Measurements from ENCODE around the gene ARHGAP22. TPM values are rescaled to one million over a fixed set of nuclear protein-coding genes. Genes with fewer than 3 reads are reported as not detected.

Gene ARHGAP22
- total RNA-seq, 4 donors from 2014 or later, result 0.59 to 2.1 (median 1.2) TPM

- WGBS, 2 donors, result 89 to 92% methylated on average over 4 of the region's 4 CpGs
- Histone ChIP-seq H3K4me1 (peaks cover 0 to 15% (median 0%) of the 10 kb centered on the region in 3 donors), H3K27me3 (no peaks in the 10 kb centered on the region), H3K36me3 (peaks cover 0 to 9% (median 0%) of the 10 kb centered on the region in 3 donors), H3K9me3 (no peaks in the 10 kb centered on the region), H3K4me3 (no peak overlapping the region), H3K27ac (no peak overlapping the region)
- no peak for DNase-seq
- intact Hi-C loops (cut with DNase I), result no loop called here
- TF ChIP-seq, protein P1, sequence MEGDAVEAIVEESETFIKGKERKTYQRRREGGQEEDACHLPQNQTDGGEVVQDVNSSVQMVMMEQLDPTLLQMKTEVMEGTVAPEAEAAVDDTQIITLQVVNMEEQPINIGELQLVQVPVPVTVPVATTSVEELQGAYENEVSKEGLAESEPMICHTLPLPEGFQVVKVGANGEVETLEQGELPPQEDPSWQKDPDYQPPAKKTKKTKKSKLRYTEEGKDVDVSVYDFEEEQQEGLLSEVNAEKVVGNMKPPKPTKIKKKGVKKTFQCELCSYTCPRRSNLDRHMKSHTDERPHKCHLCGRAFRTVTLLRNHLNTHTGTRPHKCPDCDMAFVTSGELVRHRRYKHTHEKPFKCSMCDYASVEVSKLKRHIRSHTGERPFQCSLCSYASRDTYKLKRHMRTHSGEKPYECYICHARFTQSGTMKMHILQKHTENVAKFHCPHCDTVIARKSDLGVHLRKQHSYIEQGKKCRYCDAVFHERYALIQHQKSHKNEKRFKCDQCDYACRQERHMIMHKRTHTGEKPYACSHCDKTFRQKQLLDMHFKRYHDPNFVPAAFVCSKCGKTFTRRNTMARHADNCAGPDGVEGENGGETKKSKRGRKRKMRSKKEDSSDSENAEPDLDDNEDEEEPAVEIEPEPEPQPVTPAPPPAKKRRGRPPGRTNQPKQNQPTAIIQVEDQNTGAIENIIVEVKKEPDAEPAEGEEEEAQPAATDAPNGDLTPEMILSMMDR (IDR thresholded peaks at IDR 0.05), result no peak
- no peak for TF ChIP-seq POLR2A (IDR thresholded peaks at IDR 0.05)
Measured at GRCh38 chr10:48419714-48420113, 185.2 kb downstream of the ARHGAP22 start.

DNA sequence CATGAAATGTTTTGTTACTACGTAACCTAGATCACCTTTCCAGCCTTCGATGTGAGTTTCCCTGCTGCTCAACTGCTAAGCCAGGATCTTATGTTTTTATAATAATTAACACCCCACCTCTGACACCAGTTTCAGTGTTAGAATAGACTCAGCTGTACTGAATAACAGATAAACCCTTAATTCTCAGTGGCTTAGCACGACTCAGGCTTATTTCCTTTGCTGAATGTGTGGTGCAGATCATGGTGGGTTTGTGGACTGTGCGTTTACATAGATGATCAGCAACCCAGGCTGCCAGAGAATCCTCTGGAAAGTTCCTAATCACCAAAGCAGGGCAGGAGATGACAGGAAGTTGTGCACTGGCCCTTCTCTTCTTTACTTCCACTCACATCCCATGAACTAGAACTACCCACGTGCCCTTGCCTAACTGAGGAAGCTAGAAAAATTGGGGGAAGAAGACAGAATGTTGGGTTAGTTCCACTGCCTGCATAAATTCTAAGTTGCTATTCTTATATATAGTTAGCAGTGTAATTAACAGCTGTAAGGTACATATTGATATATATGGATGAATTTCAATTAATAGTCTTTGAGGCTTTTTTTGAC is 186.6 kb downstream of the ARHGAP22 start:
- 84 to 85% methylated on average over 5 of the region's 5 CpGs for WGBS, 2 donors
- no peaks in the 10 kb centered on the region for H3K27me3 ChIP-seq
- no peak for DNase-seq
- no peaks in the 10 kb centered on the region for H3K9me3 ChIP-seq
- H3K36me3 ChIP-seq, result peaks cover 0 to 10% (median 0%) of the 10 kb centered on the region in 3 donors
- H3K27ac ChIP-seq, result no peak overlapping the region
- TF ChIP-seq POLR2A (IDR thresholded peaks at IDR 0.05), result no peak
- TF ChIP-seq, protein P1 (IDR thresholded peaks at IDR 0.05), result no peak
- intact Hi-C loops (cut with DNase I), result no loop called here
- H3K4me3 ChIP-seq, result no peak overlapping the region
- H3K4me1 ChIP-seq, result peaks cover 0 to 18% (median 0%) of the 10 kb centered on the region in 3 donors

- peaks cover 0 to 19% (median 0%) of the 10 kb centered on the region in 3 donors for H3K36me3 ChIP-seq
- DNase-seq, result no peak
- intact Hi-C loops (cut with DNase I), result no loop called here
- H3K27me3 ChIP-seq, result no peaks in the 10 kb centered on the region
- H3K27ac ChIP-seq, result no peak overlapping the region
- no peak for TF ChIP-seq POLR2A (IDR thresholded peaks at IDR 0.05)
- TF ChIP-seq, protein P1 (IDR thresholded peaks at IDR 0.05), result no peak
- 80 to 88% methylated on average over 1 of the region's 1 CpG for WGBS, 2 donors
- no peak overlapping the region for H3K4me3 ChIP-seq
- H3K4me1 ChIP-seq, result peaks cover 0 to 18% (median 0%) of the 10 kb centered on the region in 3 donors
- peaks cover 0 to 8% (median 7%) of the 10 kb centered on the region in 3 donors for H3K9me3 ChIP-seq
Measured at GRCh38 chr10:48417374-48417773, 187.5 kb downstream of the ARHGAP22 start.

DNA sequence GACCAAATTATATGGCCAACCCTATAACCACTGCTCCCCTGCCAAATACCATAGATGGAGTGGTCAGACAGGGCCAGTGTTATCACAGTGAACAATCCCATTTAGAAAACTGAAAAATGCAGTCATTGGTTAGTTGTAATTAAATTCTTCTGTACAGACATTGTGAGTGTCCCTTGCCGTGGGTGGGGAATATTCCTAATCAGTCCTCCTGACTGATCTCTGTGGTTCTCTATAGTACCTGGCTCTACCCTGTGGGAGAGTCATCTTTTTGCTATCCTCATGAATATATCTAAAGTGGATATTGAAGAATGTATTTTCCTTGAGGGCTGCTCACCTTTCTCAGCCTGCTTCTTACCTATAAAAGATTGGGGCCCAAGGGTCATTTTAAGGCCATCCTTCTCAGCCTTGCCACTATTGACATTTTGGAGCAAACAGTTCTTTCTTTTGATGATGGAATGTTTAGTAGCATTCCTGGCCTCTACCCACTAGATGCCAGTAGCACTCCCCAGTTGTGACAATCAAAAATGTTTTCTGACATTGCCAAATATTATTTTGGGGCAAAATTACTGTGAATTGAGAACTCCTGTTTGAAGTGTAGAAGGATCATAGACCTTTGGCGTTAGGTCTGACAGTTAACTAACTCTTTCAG is 188.2 kb downstream of the ARHGAP22 start:
- Histone ChIP-seq H3K36me3 (peaks cover 0 to 21% (median 0%) of the 10 kb centered on the region in 3 donors), H3K9me3 (peaks cover 0 to 14% (median 13%) of the 10 kb centered on the region in 3 donors), H3K4me3 (no peak overlapping the region), H3K27ac (no peak overlapping the region), H3K4me1 (peaks cover 0 to 18% (median 0%) of the 10 kb centered on the region in 3 donors), H3K27me3 (no peaks in the 10 kb centered on the region)
- DNase-seq, result no peak
- TF ChIP-seq, protein P1 (IDR thresholded peaks at IDR 0.05), result no peak
- TF ChIP-seq POLR2A (IDR thresholded peaks at IDR 0.05), result no peak
- WGBS, 2 donors, result 90 to 98% methylated on average over 2 of the region's 2 CpGs
- intact Hi-C loops (cut with DNase I), result no loop called here

GRCh38 chr10:48414778-48415177 is 190.1 kb downstream of the ARHGAP22 start:
- 60 to 73% methylated on average over 1 of the region's 1 CpG for WGBS, 2 donors
- no peak for TF ChIP-seq POLR2A (IDR thresholded peaks at IDR 0.05)
- TF ChIP-seq, protein P1 (IDR thresholded peaks at IDR 0.05), result no peak
- intact Hi-C loops (cut with DNase I), result no loop called here
- Histone ChIP-seq H3K9me3 (peaks cover 0 to 18% (median 15%) of the 10 kb centered on the region in 3 donors), H3K27me3 (no peaks in the 10 kb centered on the region), H3K27ac (no peak overlapping the region), H3K4me3 (no peak overlapping the region), H3K4me1 (peaks cover 0 to 18% (median 0%) of the 10 kb centered on the region in 3 donors), H3K36me3 (peaks cover 0 to 36% (median 0%) of the 10 kb centered on the region in 3 donors)
- no peak for DNase-seq
